GM12892 (cell line): ENCODE results near the gene RABGAP1.

Experiments used
- DNase-seq: peaks from one replicate; pipeline ENCODE4 v3.0.0; 2011; ENCODE audit not compliant: insufficient read length
- FAIRE-seq: peaks from 2 replicates; lab custom pipeline; 2011; peaks lifted over from hg19 to GRCh38; lab: Jason Lieb, UNC
- POLR2A ChIP-seq: IDR thresholded peaks from 2 replicates; pipeline ENCODE4 v1.6.1; 2011; ENCODE audit warnings: low read depth, low read length, control low read depth
- POLR2AphosphoS5 ChIP-seq: IDR thresholded peaks from 2 replicates; pipeline ENCODE4 v1.6.1; 2011; ENCODE audit warnings: low read depth, low read length, control low read depth
- TAF1 ChIP-seq: IDR thresholded peaks from 2 replicates; pipeline ENCODE4 v1.6.1; 2011; ENCODE audit warnings: low read depth, mild to moderate bottlenecking, control low read depth, low read length, borderline replicate concordance

The RABGAP1 gene

DNA sequence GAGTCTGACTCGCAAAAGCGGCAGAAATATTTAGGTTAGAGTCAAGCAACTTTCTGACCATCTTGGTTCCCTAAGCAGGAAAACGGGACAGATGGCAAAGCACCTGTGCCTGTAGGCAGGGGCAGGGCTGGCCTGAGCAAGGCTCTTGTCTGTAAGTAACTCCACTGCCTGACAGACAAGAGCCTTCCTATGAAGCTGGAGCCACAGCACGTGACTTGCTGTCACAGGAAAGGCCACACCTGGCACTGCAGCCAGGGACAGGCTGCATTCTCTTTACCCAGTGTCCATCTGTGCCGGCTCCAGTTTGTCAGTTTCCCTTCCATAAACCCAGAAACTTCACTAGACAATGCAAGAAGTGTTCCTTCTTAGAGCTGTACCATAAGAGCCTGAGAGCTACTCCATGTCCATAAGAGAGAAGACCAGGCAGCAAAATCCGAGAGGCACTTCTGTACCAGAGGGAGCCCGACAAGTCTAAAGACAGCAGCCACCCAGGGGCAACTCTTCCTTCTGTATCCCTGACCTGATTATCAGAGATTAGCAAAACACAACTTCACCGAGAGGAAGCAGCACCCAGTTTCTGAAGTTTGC lies 170.7 kb downstream of the RABGAP1 start:
- FAIRE-seq (no peak), DNase-seq (no peak)
- TF ChIP-seq POLR2A = no peak

DNA sequence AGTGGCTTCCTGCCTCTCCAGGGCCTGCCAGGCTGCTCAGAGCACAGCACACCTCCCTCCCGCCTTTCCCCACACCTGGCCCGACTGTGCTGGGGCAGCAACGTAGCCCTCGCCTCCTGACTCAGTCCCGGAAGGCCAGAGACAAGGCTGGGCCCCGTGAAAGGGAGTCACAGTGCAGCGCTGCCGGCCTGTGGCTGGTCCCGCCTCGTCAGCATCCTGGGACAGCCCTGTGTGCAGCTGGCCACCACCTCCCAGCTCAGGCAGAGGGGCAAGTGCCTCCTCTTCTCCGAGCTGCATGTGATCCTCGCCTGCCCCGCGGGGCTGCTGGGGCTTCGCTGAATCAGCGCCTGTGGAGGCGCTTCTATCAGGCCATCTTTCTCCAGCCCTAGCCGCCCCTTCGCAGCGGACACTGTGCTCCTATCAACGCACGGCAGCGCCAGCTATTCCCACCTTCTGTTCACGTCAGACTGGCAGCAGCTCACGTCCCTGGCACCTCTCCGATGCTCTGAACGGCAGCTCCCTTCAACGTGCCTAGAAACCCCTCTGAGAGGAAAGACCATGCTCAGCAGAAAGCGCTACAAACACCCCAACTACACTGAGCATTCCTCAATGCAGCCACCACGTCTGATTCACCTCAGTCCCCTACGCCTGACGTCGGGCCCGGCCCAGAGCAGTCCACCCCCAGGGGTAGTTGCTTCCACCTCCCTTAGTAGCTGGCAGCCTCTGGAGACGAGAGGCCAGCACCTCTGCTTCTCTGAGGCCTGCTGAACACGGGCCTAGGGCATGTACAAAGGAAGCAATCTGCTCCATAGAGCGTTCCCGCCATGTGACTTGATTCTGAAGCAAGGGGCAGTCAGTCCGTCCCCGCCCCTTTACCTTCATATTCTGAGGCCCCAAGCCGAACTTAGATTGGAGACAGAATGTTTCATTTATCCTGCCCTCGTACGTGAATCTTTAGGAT lies 171.5 kb downstream of the RABGAP1 start:
- FAIRE-seq = no peak
- TF ChIP-seq POLR2AphosphoS5 (no peak), POLR2A (no peak)

DNA sequence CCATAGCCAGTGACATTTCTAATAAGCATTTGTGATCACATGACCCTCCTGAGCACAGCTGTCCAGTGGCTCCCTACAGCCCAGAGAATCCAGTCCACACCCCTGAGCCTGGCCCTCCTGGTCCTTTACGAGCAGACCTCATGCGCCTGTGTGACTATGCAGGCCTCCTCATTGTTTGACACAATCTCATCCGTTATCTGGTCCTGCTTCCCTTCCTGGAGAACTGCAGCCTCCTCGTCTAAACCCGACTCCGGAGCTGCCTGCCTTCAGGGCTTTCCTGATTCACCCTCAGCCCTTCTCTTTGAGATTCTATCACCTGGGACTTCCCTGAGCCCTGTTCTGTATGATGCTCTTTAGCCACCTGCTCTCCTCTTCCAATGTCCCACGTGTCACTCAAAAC lies 172.4 kb downstream of the RABGAP1 start:
- TF ChIP-seq TAF1 = no peak
- no peak for TF ChIP-seq POLR2A
- no peak for TF ChIP-seq POLR2AphosphoS5
- FAIRE-seq (no peak), DNase-seq (no peak)

More for the DNA sequence above, 171.5 kb downstream of the RABGAP1 start:
- DNase-seq = no peak

DNA sequence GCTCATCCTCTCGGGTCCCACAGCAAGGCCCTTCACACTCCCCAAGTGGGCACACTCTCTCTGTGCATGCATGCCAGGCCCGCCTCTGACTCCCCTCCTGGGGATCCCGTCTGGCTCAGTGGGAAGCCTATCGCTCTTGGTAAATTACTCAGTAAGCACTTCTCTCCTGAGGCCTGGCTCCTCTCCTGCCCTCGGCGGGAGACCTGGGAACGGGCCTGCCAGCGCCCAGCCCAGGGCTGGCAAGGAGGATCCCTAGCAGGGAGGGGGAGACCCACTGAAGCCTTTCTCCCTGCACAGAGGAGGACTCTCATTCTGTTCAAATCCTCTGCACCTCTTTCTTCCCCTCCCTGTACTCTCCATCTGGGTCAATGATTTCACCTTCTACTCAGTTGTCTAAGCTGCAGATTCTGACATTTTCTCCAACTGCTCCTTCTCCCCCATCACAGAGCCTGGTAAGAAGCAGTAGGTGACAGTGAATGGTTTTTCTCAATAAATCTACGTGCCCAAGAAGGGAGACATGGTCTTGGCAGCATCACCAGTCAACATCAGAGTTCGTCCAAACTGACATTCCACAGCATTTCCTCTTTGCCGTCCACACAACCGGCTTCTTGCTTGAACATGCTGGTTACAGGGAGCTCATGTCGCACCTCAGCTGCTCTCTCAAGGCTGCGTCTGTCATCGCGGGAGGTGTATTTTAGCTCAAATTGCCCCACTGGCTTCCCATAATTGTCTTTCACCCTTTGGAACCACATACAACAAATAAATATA lies 174.5 kb downstream of the RABGAP1 start:
- DNase-seq (no peak), FAIRE-seq (no peak)
- TF ChIP-seq POLR2AphosphoS5 = no peak; the same call in 1 of the 2 replicates
- no peak for TF ChIP-seq POLR2A
- TF ChIP-seq TAF1 = no peak

DNA sequence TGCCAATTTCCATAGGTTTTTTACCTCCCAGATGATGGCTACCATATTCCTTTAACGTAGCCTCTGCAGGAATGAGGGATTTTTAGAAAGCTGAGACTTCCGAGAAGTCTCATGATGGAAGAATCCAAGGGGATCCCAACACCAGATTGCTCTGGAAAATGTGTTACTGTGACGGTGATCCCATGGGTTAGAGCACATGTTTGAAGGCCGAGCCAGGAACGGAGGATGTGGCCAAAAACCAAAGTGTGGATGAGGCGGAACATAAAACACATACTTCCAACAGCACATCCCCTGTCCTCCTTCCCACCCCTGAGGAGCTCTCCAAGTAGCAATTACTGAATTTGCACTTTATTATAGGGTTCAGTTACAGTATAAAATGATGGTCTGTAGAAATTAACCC lies 175.2 kb downstream of the RABGAP1 start:
- no peak for TF ChIP-seq TAF1
- no peak for TF ChIP-seq POLR2A
- TF ChIP-seq POLR2AphosphoS5 = no peak
- FAIRE-seq = no peak
- DNase-seq = no peak

DNA sequence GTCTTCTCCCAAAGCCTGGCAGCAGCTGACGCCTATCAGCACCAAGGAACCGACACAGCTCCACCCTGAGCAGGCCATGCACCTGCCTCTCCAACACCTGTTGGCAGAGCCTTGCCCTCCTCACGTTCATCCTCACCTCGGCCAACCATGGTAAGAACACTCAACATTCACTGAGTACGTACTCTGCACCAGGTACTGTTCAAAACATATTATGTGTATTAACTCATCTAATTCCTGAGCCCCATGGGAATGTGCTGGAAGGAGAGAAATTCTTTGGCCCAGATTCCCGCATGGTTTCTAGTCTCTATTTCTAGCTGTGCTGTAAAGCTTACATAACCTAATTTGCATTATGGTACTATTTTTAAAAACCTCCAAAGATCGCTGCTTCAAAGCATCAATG lies 178.7 kb downstream of the RABGAP1 start:
- no peak for TF ChIP-seq POLR2AphosphoS5
- no peak for TF ChIP-seq POLR2A
- TF ChIP-seq TAF1 = no peak
- no peak for FAIRE-seq
- DNase-seq = no peak

DNA sequence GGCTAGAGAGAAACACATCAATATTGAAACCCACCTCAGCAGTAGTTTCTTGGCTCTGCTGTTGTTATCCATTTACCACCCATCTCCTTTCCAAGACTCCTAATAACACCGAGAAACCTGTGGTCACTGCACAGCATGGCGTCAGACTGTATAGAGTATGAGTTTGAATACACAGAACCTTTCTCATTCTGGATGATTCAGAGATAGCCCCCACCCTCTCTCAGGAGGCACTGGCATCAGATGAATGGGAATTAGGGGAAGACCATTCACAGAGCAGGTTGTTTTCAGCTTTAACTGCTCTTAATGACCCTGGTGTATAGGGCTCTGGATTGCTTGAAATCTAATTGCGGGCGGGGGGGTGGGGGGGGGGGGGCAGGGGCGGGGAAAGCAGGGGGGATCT lies 179.3 kb downstream of the RABGAP1 start:
- FAIRE-seq = no peak
- TF ChIP-seq TAF1 = no peak
- TF ChIP-seq POLR2AphosphoS5 = no peak
- TF ChIP-seq POLR2A = no peak

DNA sequence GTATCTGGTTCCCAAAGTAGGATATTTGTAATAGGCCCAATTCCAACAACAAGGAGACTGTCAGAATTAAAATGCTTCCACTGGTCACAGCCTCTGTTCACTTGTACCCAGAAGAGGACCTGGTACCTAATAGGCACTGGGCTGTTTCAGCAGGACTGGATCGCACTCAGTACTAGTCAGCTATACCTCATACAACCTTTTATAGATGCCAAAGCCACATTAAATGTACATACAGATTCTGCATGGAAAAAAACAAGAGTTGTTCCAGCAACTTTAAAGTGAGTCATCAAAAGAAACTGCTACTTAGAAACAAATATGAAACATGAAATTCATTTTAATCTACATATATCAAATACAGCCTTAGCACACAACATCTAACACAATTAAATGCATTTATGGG lies 180.1 kb downstream of the RABGAP1 start:
- FAIRE-seq (no peak), DNase-seq (no peak)
- TF ChIP-seq POLR2A (no peak), TAF1 (no peak), POLR2AphosphoS5 (no peak)

More for the DNA sequence above, 179.3 kb downstream of the RABGAP1 start:
- DNase-seq = no peak

DNA sequence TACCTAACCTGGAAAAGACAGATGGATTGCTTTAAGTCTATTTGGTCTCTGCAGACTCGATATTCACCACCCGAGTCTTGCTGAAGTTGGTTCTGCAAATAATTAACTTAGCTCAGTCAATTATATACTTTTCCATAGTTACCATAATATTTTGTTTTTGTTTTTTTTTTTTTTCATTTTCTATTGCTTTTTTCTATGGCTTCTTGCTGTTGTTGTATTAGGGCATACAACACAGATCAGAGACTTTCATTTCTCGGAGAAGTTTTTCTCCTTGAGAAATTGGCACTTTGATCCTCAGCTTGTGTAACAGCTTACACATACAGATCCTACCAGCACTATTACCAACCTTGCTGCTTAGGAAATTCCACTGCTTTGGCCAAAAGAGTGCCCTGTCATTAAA lies 180.6 kb downstream of the RABGAP1 start:
- FAIRE-seq = no peak
- no peak for TF ChIP-seq POLR2A
- no peak for TF ChIP-seq TAF1
- no peak for TF ChIP-seq POLR2AphosphoS5
- DNase-seq = no peak

DNA sequence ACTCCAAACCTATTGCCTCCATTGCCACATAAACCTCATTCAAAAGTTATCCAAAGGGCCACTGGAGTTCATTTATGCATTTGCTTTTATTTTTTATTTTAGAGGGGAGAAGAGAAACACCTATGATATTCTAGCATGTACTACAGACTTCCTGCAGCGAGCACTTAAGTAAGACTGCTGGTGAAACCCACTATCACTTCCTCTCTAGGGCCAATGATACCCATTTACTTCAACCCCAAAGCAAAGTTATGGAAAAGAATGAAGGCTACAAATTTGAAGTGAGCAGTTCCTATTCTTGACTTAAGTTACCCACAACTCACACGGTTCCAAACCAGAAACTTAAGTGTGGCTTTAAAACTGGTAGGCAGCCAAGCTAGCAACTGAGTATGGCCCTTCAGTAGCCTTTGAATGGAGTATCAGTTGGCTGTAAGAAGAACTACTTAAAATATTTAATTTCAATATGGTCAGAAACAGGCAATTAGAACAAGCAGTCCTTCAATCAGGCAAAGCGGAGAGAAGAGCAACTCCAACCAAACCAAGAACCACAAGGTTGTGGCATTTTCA lies 186.8 kb downstream of the RABGAP1 start:
- FAIRE-seq (no peak), DNase-seq (no peak)
- TF ChIP-seq POLR2A (no peak), POLR2AphosphoS5 (no peak), TAF1 (no peak)

DNA sequence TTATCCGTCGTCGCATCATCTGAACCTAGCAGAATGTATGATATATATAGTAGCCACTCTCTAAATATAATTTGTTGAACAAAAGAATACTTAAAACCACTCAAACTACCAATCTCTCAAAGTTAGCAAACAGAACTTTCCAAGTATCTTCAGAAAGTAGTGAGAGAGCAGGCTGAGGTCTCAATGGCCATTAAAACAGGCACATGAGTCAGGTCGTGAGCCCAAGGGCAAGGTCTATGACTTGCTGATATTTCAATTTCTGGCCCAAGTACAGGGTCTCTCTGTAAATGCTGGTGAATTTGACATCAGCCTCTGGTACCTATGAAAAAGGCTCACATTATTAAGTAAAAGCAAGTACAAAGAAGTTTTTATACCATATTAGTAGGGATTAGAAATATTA lies 187.8 kb downstream of the RABGAP1 start:
- FAIRE-seq = no peak
- no peak for DNase-seq
- TF ChIP-seq TAF1 = no peak
- TF ChIP-seq POLR2A = no peak
- no peak for TF ChIP-seq POLR2AphosphoS5

DNA sequence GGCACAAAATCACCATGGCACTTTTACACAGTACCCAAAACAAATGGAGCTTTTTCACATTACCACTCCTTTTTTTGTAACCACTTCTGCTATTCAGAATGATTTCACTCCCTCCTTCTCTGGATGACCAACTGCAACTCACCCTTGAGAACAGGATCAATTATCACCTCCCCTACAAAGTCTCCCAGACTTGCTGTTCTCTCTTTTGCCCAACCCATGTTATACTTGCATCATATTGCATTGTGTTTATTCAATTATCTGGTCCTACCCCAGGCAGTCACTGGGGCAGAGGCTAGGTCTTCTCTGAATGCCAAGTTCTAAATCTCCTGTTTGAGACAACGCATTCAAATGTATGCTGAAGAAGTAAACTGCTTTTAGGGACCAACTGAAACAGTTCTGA lies 188.6 kb downstream of the RABGAP1 start:
- no peak for FAIRE-seq
- DNase-seq = no peak
- no peak for TF ChIP-seq POLR2AphosphoS5
- TF ChIP-seq TAF1 = no peak
- TF ChIP-seq POLR2A = no peak
